ES-I3 (cell line): ENCODE measurements around the gene F8.
"Not testable (repeated sequence)": the region's sequence is repeated elsewhere in the genome, so short reads cannot be mapped to it uniquely, and the experiment has no call there.

Experiments used
- H3K36me3 ChIP-seq: 2 replicates; pipeline ENCODE4 v1.6.1; 2013; ENCODE audit warnings: mild to moderate bottlenecking, low read length, control low read depth, moderate library complexity; ENCODE audit not compliant: insufficient read depth
- H3K4me1 ChIP-seq: 2 replicates; pipeline ENCODE4 v1.6.1; 2013; ENCODE audit warnings: mild to moderate bottlenecking, control low read depth, low read length; ENCODE audit not compliant: insufficient read depth
- H3K9ac ChIP-seq: 2 replicates; pipeline ENCODE4 v1.6.1; 2013; ENCODE audit warnings: low read depth, mild to moderate bottlenecking, low read length, moderate library complexity
- H3K9me3 ChIP-seq: 2 replicates; pipeline ENCODE4 v1.6.1; 2013; ENCODE audit warnings: mild to moderate bottlenecking, low read length, moderate library complexity; ENCODE audit not compliant: control insufficient read depth, insufficient read depth

Gene F8

DNA sequence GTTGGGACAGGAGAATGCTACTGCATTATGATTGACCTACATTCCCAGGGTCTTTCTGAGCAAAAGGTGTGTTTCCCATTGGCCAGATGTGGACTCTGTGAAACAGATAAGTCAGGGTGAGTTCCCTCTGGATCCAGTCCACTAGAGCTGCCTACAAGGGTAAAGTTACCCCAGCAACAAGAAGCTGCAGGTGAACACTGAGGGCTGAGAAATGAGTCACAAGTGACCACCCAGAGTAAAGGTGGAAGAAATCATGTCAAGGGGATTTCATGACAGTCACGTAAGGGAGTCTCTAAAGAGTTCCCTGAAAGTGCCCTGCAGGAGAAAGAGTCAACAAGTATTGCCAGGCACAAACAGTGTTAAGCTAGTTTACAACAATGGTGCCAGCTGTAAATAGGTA is 120.1 kb downstream of the F8 start:
- Histone ChIP-seq H3K9me3 (no peaks in the 10 kb centered on the region), H3K9ac (no peak overlapping the region), H3K36me3 (no peaks in the 10 kb centered on the region), H3K4me1 (no peaks in the 10 kb centered on the region)

DNA sequence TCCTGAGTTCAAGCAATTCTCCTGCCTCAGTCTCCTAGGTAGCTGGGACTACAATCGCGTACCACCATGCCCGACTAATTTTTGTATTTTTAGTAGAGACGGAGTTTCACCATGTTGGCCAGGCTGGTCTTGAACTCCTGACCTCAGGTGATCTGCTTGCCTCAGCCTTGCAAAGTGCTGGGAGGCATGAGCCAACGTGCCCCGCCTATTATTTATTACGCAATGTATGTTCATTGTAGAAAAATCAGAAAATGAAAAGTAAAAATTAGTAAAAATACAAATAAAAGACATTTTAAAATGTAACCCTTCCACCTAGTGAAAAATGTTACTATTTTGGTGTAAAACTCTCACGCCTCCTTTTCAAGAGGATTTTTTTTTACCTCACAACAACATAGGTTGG is 122.2 kb downstream of the F8 start:
- Histone ChIP-seq H3K9me3 (no peaks in the 10 kb centered on the region), H3K9ac (no peak overlapping the region), H3K36me3 (no peaks in the 10 kb centered on the region), H3K4me1 (no peaks in the 10 kb centered on the region)

DNA sequence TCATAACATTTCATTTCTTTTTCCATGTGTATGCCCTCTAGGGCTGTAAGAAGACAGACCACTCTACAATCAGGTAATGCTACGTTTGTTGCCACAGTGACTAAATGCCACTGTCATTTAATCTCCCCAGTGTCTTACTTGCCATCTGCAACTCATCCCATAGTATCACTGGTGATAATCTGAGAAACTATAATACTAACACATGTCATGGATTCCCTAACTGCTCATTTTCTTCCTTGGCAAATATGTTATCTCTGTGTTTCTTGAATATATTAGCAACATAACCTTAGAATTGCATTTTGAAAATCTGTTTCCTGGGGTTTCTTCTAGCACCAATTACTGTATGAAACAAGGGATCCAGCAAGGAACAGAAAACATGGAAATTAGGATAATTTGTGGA is 130.2 kb downstream of the F8 start:
- no peaks in the 10 kb centered on the region for H3K4me1 ChIP-seq
- no peak overlapping the region for H3K9ac ChIP-seq

DNA sequence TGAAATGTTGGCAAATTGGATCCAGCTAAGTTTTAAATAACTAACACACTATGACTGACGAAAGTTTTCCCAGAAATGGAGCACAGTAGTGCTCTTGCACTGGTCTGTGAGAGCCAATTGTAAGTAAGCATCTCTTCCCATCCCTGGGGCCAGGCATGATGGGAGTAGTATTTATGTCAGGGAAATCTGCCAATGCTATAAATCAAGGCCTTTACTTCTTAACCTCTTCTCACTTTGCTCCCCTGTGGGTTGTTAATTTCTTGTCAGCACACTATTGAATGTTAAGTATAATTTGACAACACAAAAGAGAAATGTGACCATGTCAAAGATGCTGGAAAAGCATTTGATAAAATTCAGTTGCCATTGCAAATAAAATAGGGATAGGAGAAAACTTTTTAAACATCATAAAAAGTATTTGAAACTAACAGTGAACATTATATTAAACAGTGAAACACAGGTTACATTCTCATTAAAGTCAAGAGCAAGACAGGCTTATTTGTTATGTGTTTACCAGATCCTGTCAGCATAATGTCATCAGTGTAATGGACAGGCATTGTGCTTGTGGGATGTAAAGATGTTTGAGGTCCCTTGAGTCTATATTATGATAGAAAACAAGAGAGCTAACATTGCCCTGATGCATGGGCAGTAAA is 131.4 kb downstream of the F8 start:
- H3K4me1 ChIP-seq, result no peaks in the 10 kb centered on the region
- no peak overlapping the region for H3K9ac ChIP-seq
- no peaks in the 10 kb centered on the region for H3K9me3 ChIP-seq
- H3K36me3 ChIP-seq, result no peaks in the 10 kb centered on the region

More for the DNA sequence above, 130.2 kb downstream of the F8 start:
- Histone ChIP-seq H3K36me3 (no peaks in the 10 kb centered on the region), H3K9me3 (no peaks in the 10 kb centered on the region)

DNA sequence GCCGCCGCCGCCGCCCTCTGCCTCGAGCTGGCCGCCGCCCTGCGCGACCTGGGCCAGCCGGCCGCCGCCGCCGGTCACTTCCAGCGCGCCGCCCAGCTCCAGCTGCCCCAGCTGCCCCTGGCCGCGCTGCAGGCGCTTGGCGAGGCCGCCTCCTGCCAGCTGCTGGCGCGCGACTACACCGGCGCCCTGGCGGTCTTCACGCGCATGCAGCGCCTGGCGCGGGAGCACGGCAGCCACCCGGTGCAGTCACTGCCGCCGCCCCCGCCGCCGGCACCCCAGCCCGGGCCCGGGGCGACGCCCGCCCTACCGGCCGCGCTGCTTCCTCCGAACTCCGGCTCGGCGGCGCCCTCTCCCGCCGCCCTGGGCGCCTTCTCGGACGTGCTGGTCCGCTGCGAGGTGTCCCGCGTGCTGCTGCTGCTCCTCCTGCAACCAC is 135.7 kb downstream of the F8 start:
- H3K9me3 ChIP-seq, H3K4me1 ChIP-seq, H3K36me3 ChIP-seq, H3K9ac ChIP-seq: not testable (repeated sequence)

DNA sequence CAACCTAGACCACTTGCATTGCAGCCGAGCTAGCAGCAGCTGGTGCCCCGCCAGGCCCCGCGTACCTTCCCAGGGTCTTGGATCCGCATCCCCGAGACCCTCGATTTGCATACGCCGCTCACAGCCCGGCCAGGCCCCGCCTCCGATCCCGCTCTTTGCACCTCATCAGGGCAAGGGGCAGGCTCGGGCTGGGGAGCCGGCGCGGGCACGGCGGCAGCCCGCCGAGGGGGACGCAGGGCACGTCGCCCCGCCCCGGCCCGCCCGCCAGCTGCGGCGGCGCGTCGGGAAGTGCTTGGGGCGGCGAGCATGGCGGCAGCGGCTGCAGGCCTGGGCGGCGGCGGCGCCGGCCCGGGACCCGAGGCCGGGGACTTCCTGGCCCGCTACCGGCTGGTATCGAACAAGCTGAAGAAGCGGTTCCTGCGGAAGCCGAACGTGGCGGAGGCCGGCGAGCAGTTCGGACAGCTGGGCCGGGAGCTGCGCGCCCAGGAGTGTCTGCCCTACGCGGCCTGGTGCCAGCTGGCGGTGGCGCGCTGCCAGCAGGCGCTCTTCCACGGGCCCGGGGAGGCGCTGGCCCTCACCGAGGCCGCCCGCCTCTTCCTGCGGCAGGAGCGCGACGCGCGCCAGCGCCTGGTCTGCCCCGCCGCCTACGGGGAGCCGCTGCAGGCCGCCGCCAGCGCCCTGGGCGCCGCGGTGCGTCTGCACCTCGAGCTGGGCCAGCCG is 136.3 kb downstream of the F8 start, which contains the start of gene F8A1:
F8A1 (plus strand) TSS at position 287 of the 720 bp plus-strand sequence; CDS start at position 307, 20 bp downstream.
- H3K4me1 ChIP-seq, H3K9me3 ChIP-seq, H3K9ac ChIP-seq, H3K36me3 ChIP-seq: not testable (repeated sequence)

DNA sequence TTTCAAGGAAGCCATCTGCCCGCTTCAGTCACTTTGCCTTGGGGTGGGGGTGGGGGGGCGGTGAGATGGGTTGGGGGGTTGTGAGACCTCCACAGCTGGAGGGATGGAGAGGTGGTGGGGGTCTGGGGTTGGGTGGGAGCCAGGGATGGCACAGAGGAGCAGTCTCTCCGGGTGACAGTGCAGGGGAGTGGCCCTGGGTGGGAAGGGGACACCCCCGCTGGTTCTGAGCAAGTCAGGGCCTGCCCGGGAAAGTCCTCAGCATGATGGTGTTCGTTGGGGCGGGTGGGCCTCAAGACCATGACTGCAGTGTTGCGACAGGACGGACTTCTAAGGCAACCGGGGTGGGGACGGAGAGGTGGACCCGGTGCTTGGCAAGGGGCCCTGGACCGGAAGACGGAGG is 137.0 kb downstream of the F8 start:
- H3K9me3 ChIP-seq, H3K36me3 ChIP-seq, H3K9ac ChIP-seq, H3K4me1 ChIP-seq: not testable (repeated sequence)

DNA sequence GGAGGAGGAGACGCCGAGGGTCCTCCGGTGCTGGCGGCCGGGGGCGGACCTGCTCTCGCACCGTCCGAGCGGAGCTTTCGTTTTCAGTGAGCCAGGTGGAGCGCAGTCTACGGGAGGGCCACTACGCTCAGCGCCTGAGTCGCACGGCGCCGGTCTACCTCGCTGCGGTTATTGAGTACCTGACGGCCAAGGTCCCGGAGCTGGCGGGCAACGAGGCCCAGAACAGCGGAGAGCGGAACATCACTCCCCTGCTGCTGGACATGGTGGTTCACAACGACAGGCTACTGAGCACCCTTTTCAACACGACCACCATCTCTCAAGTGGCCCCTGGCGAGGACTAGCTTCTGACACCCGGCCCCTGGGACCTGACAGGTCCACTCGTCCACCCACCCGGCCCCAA is 137.5 kb downstream of the F8 start:
- H3K4me1 ChIP-seq, H3K9ac ChIP-seq, H3K36me3 ChIP-seq, H3K9me3 ChIP-seq: not testable (repeated sequence)

DNA sequence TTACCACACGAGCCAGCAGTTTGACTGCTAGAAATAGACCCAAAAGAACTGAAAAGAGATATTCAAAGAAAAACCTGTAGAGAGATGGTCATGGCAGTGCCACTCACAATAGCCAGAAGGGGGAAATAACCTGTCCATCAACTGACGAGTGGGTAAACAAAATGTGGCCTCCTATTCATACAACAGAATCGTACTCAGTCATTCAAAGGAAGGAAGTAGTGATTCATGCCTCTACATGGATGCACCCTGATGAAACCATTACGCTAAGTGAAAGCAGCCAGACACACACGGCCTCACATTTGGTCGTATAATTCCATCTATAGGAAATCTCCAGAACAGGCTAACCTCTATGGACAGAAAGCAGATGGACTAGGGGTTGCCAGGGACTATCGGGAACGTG is 138.5 kb downstream of the F8 start:
- not testable (repeated sequence) for H3K9ac ChIP-seq, H3K4me1 ChIP-seq, H3K36me3 ChIP-seq, H3K9me3 ChIP-seq

DNA sequence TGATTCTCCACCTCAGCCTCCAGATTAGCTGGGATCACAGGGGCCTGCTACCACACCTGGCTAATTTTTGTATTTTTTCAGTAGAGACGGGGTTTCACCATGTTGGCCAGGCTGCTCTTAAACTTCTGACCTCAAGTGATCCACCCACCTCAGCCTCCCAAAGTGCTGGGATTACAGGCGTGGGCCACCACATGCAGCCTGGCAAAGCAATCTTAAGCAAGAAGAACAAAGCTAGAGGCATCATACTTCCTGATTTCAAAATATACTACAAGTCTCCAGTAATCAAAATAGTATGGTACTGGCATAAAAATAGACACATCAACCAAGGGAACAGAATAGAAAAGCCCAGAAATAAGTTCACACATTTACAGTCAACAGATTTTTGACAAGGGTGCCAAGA is 149.2 kb downstream of the F8 start:
- Histone ChIP-seq H3K9ac (no peak overlapping the region), H3K4me1 (no peaks in the 10 kb centered on the region), H3K9me3 (no peaks in the 10 kb centered on the region), H3K36me3 (no peaks in the 10 kb centered on the region)

DNA sequence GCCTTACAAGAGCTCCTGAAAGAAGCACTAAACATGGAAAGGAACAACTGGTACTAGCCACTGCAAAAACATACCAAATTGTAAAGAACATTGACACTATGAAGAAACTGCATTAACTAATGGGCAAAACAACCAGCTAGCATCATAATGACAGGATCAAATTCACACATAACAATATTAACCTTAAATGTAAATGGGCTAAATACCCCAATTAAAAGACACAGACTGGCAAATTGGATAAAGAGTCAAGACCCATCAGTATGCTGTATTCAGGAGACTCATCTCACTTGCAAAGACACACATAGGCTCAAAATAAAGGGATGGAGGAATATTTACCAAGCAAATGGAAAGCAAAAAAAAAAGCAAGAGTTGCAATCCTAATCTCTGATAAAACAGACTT is 154.0 kb downstream of the F8 start:
- H3K9me3 ChIP-seq, H3K36me3 ChIP-seq, H3K4me1 ChIP-seq, H3K9ac ChIP-seq: not testable (repeated sequence)

DNA sequence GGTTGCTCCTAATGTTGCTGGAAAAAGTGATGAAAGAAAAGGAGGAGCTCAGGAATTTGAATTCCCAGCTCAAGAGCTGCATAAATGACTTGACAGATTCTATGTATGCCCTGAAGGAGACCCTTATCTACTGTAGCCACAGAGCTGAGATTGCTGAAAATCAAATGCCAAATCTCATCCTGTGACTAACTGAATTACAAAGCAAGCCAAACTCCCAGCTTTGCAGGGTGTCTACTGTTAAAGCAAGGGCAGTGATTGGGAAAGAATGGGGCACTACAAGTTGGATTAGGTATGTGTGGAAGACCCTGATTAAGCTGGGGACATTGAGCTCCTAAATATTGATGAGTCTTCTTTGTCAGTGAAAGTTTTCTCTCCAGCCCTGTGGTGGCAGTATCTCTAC is 167.3 kb downstream of the F8 start:
- H3K36me3 ChIP-seq, result no peaks in the 10 kb centered on the region
- H3K9me3 ChIP-seq, result no peaks in the 10 kb centered on the region
- H3K9ac ChIP-seq, result no peak overlapping the region
- H3K4me1 ChIP-seq, result no peaks in the 10 kb centered on the region

DNA sequence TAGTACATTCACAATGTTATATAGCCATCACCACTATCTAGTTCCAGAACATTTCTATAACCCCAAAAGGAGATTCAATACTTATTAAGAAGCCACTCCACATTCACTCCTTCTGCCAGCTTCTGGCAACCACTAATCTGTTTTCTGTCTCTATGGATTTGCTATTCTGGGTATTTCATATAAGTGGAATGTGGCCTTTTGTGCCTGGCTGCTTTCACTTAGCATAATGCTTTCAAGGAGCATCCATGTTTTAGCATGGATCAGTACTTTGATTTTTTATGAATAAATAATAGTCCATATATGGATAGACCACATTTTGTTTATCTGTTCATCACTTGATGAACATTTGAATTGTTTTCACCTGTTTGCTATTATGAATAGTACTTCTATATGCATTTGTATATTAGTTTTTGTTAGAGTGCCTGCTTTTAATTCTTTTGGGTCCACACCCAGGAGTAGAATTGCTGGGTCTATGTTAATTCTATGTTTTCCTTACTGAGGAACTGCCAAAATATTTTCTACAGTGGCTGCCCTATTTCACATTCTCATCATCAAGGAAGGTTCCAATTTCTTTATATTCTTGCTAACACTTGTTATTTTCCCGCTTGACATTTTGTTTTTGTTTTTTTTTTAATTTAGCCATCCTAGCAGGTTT is 171.4 kb downstream of the F8 start:
- no peak overlapping the region for H3K9ac ChIP-seq
- H3K36me3 ChIP-seq, result no peaks in the 10 kb centered on the region
- H3K4me1 ChIP-seq, result no peaks in the 10 kb centered on the region
- peaks cover 3% of the 10 kb centered on the region; the same call in 1 of the 2 replicates for H3K9me3 ChIP-seq

DNA sequence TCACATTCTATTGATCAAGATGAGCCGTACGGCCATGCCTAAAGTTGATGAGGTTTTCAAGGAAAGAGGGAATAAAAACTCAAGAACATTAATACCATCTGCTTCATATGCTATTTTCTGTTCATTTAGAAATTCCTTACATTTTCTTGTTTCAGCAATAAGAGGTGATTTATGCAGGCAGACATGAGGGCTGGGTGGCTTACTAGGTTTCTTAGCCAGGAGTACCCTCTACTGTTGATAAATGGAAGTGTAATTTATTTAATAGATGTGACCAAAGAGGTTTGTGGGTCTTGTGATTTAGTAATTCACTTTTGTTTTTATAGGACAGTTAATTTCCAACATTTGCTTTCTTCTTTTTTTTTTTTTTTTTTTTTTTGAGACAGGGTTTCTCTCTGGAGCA is 181.7 kb downstream of the F8 start:
- Histone ChIP-seq H3K4me1 (no peaks in the 10 kb centered on the region), H3K9ac (no peak overlapping the region)

DNA sequence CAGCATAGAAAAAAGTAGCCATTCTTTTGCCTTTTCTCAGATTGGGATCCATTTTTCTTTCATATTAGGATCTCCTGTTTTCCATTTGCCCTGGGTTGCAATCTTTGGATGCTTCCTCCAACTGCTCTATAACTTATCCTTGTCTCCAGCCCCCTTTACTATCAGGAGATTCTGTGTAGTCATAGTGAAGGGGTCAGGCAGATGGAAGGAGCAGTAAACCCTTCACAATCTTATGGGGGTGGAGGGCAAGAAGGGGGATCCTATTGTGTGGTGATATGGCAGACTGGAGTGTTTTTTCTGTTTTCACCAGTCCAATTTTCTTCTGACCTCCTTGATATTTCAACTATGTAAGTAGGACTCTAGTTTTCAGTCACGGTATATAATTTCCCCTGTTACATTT is 186.4 kb downstream of the F8 start:
- H3K4me1 ChIP-seq, result no peaks in the 10 kb centered on the region
- no peaks in the 10 kb centered on the region for H3K36me3 ChIP-seq
- no peaks in the 10 kb centered on the region; the same call in 1 of the 2 replicates for H3K9me3 ChIP-seq

More for the DNA sequence above, 181.7 kb downstream of the F8 start:
- no peaks in the 10 kb centered on the region for H3K36me3 ChIP-seq
- no peaks in the 10 kb centered on the region; the same call in 1 of the 2 replicates for H3K9me3 ChIP-seq

More for the DNA sequence above, 186.4 kb downstream of the F8 start:
- H3K9ac ChIP-seq, result no peak overlapping the region
